Measurements from ENCODE around the gene SRPK3. TPM values are rescaled to one million over a fixed set of nuclear protein-coding genes. Genes with fewer than 3 reads are reported as not detected.

The SRPK3 gene
- 0.40 and 0.46 TPM in 2 replicates for total RNA-seq (2021)
- Bru-seq, nascent RNA, result percentile 18 among the genes with signal in this experiment
- BruChase-seq, experiment 1, labeled RNA remaining after a 2-hour chase, result percentile 15 among the genes with signal in this experiment
- BruChase-seq, experiment 2, labeled RNA remaining after a 6-hour chase, result percentile 21 among the genes with signal in this experiment
- long read RNA-seq, result 0 reads

- POLR2A ChIA-PET (ENCODE audit: unreplicated experiment), result no interaction called here
- H3K27me3 ChIP-seq (ENCODE audit: insufficient read depth, low read depth), result no peaks in the 10 kb centered on the region
- no peak for DNase-seq
Observed at GRCh38 chrX:153780678-153781427, at the start of gene SRPK3. Gene SRPK3, plus strand, starts transcription at chrX:153781041. Its CDS starts 46 bp downstream, at chrX:153781087.

DNA sequence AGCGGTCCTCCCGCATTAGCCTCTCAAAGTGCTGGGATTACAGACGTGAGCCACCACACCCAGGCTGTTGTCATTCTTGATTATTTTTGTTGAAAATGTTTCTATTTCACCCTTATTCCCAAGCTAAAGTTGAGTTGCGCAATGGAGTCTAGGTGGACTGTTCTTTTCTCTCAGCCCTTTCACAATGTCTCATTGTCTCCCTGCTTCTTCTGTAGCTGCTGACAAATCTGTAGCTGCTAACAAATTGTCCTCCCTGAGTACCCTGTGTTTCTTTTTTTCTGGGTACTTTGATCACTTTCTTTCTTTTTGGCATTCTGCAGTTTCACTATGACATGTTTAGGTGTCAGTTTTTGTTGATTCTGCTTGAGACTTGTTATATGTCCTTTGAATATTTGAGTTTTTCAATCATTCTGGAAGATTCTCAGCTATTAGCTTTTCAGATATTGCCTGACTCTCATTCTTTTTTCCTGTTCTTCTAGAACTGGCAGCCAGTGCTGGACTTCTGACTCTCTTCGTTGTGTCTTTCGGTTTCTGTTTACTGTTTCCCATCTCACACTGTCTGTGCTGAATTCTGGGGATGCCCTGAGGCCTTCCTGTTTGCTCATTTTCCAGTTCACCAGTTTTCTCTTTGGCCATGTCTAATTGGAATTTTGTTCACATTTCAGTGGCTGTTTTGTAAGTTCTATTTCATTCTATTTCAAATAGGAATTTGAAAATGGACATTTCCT lies 49.6 kb upstream of the SRPK3 start:
- Histone ChIP-seq H4K20me1 (ENCODE audit: insufficient read depth) (no peaks in the 10 kb centered on the region), H3K4me3 (peak overlapping the region; percentile 37; the same call in 1 of the 2 replicates), H3K36me3 (ENCODE audit: low read depth) (peaks cover 13% of the 10 kb centered on the region; the same call in 1 of the 2 replicates), H3K4me2 (peak overlapping the region; percentile 69), H3K4me1 (replicated peaks; ENCODE audit: insufficient read depth) (peaks cover 59% of the 10 kb centered on the region), H3K27me3 (ENCODE audit: insufficient read depth, low read depth) (no peaks in the 10 kb centered on the region), H3K79me2 (ENCODE audit: low read depth) (peaks cover 42% of the 10 kb centered on the region), H3K27ac (peak overlapping the region; percentile 95), H3F3A (ENCODE audit: insufficient read depth, low read depth) (peaks cover 45% of the 10 kb centered on the region), H3K9me3 (ENCODE audit: insufficient read depth, low read depth) (no peaks in the 10 kb centered on the region), H3K9me2 (ENCODE audit: insufficient read depth) (no peaks in the 10 kb centered on the region), H2AFZ (no peak overlapping the region)
- POLR2A ChIA-PET (ENCODE audit: unreplicated experiment), result no interaction called here
- intact Hi-C loops (cut with micrococcal nuclease; ENCODE audit: unreplicated experiment), result no loop called here
- no TSS peak for BruUV-seq (replicated peaks)
- DNase-seq, result peak in 1 of 2 experiments; percentile 62
- TF ChIP-seq EZH2 (IDR thresholded peaks at IDR 0.05; ENCODE audit: low read depth), result no peak
- TF ChIP-seq CTCF (conservative IDR thresholded peaks at IDR 0.05), result no peak
- CTCF ChIA-PET, result interaction anchor here (0.6 kb wide), 1 partner anchor 18 kb away, joined by 8 read pairs; no protein-coding TSS in a partner anchor

More at GRCh38 chrX:153780678-153781427, at the start of gene SRPK3:
- TF ChIP-seq EZH2 (IDR thresholded peaks at IDR 0.05; ENCODE audit: low read depth), result no peak
- Histone ChIP-seq H3K4me1 (replicated peaks; ENCODE audit: insufficient read depth) (no peaks in the 10 kb centered on the region), H3K4me3 (no peak within 1 kb of the TSS), H4K20me1 (ENCODE audit: insufficient read depth) (no peaks in the 10 kb centered on the region), H3K36me3 (ENCODE audit: low read depth) (no peaks in the 10 kb centered on the region), H3K4me2 (no peak within 1 kb of the TSS), H2AFZ (no peak within 1 kb of the TSS), H3K9me2 (ENCODE audit: insufficient read depth) (no peaks in the 10 kb centered on the region), H3K27ac (no peak within 1 kb of the TSS), H3F3A (ENCODE audit: insufficient read depth, low read depth) (no peaks in the 10 kb centered on the region), H3K9me3 (ENCODE audit: insufficient read depth, low read depth) (no peaks in the 10 kb centered on the region), H3K79me2 (ENCODE audit: low read depth) (no peaks in the 10 kb centered on the region)
- intact Hi-C loops (cut with micrococcal nuclease; ENCODE audit: unreplicated experiment), result no loop called here
- no TSS peak for BruUV-seq (replicated peaks)
- CTCF ChIA-PET, result no interaction called here

- POLR2A ChIA-PET (ENCODE audit: unreplicated experiment), result interaction anchor here (0.7 kb wide), 1 partner anchor 48 kb away, joined by 3 read pairs; no protein-coding TSS in a partner anchor
- H3K36me3 ChIP-seq (ENCODE audit: low read depth), result peaks cover 13% of the 10 kb centered on the region; the same call in 1 of the 2 replicates
- DNase-seq, result no peak
- intact Hi-C loops (cut with micrococcal nuclease; ENCODE audit: unreplicated experiment), result no loop called here
- H3K27ac ChIP-seq, result peak overlapping the region; percentile 95
- no peaks in the 10 kb centered on the region for H3K27me3 ChIP-seq (ENCODE audit: insufficient read depth, low read depth)
- H3K79me2 ChIP-seq (ENCODE audit: low read depth), result peaks cover 40% of the 10 kb centered on the region
- TSS peak; percentile 78 for BruUV-seq (replicated peaks)
- CTCF ChIA-PET, result interaction anchor here (0.6 kb wide), 1 partner anchor 18 kb away, joined by 8 read pairs; no protein-coding TSS in a partner anchor
- H3F3A ChIP-seq (ENCODE audit: insufficient read depth, low read depth), result peaks cover 39% of the 10 kb centered on the region
- no peaks in the 10 kb centered on the region for H3K9me3 ChIP-seq (ENCODE audit: insufficient read depth, low read depth)
- peaks cover 56% of the 10 kb centered on the region for H3K4me1 ChIP-seq (replicated peaks; ENCODE audit: insufficient read depth)
- H3K4me3 ChIP-seq, result peak overlapping the region; percentile 24; the same call in 1 of the 2 replicates
- peak overlapping the region; percentile 69 for H3K4me2 ChIP-seq
- H4K20me1 ChIP-seq (ENCODE audit: insufficient read depth), result no peaks in the 10 kb centered on the region
- no peak overlapping the region for H2AFZ ChIP-seq
- no peaks in the 10 kb centered on the region for H3K9me2 ChIP-seq (ENCODE audit: insufficient read depth)
- no peak for TF ChIP-seq EZH2 (IDR thresholded peaks at IDR 0.05; ENCODE audit: low read depth)
- no peak for TF ChIP-seq CTCF (conservative IDR thresholded peaks at IDR 0.05)
Observed at GRCh38 chrX:153731845-153732215, 49.0 kb upstream of the SRPK3 start.

All from PC-9 (cell line).